Liver (tissue), 9 donors: Measurements from ENCODE around the gene CRADD. TPM values are rescaled to one million over a fixed set of nuclear protein-coding genes. Genes with fewer than 3 reads are reported as not detected.
A peak's percentile ranks its signal among the peaks of the same experiment; 100 is the strongest.

Experiments
- DNase-seq: peaks from one replicate; pipeline ENCODE4 v3.0.0-alpha.2; 2017; ENCODE audit warnings: low spot score
- H3K27ac ChIP-seq, 2 donors: one replicate each; pipeline ENCODE4 v1.7.0; 2013; ENCODE audit warnings: inconsistent platforms in 2 of 2, low read length in 2 of 2, control low read depth in 1 of 2, low read depth in 1 of 2, mild to moderate bottlenecking in 1 of 2
- H3K27me3 ChIP-seq, 4 donors: one replicate each; pipeline versions ENCODE4 v1.6.1 to v1.7.0; 2013; ENCODE audit warnings: low read length in 3 of 4, inconsistent platforms in 1 of 4, mild to moderate bottlenecking in 1 of 4, moderate library complexity in 1 of 4; ENCODE audit not compliant: control insufficient read depth in 4 of 4, insufficient read depth in 4 of 4
- H3K36me3 ChIP-seq, 4 donors: one replicate each; pipeline versions ENCODE4 v1.6.1 to v1.7.0; 2013; ENCODE audit warnings: low read length in 3 of 4, mild to moderate bottlenecking in 3 of 4, low read depth in 1 of 4, moderate library complexity in 1 of 4; ENCODE audit not compliant: control insufficient read depth in 4 of 4, insufficient read depth in 3 of 4
- H3K4me1 ChIP-seq, 4 donors: one replicate each; pipeline versions ENCODE4 v1.6.1 to v1.7.0; 2013; ENCODE audit warnings: low read length in 3 of 4, mild to moderate bottlenecking in 3 of 4, moderate library complexity in 1 of 4; ENCODE audit not compliant: control insufficient read depth in 4 of 4, insufficient read depth in 4 of 4
- H3K4me3 ChIP-seq, 3 donors: one replicate each; pipeline versions ENCODE4 v1.6.1 to v1.7.0; 2013; ENCODE audit warnings: low read length in 3 of 3, control low read depth in 1 of 3, low read depth in 1 of 3, mild to moderate bottlenecking in 1 of 3
- H3K9ac ChIP-seq, 2 donors: one replicate each; pipeline ENCODE4 v1.7.0; 2013; ENCODE audit warnings: low read length in 2 of 2, mild to moderate bottlenecking in 2 of 2, moderate library complexity in 2 of 2, control low read depth in 1 of 2, low read depth in 1 of 2
- H3K9me3 ChIP-seq, 4 donors: one replicate each; pipeline versions ENCODE4 v1.6.1 to v1.7.0; 2013; ENCODE audit warnings: low read length in 3 of 4; ENCODE audit not compliant: control insufficient read depth in 4 of 4
- CTCF ChIP-seq: fragments of 150-350 bp; IDR thresholded peaks from 2 replicates; pipeline ENCODE4 v1.5.1; 2017; ENCODE audit warnings: improper control_type of control experiment, low read depth, low read length; ENCODE audit not compliant: missing input control
- FOXA1 ChIP-seq: IDR thresholded peaks from 2 replicates; pipeline ENCODE4 v1.6.1; 2016; ENCODE audit warnings: antibody characterized with exemption
- FOXA2 ChIP-seq: IDR thresholded peaks from 2 replicates; pipeline ENCODE4 v1.6.1; 2016; ENCODE audit warnings: antibody characterized with exemption
- GABPA ChIP-seq, 2 donors: IDR thresholded peaks in 1 of 2; conservative IDR thresholded peaks in 1 of 2; 2 replicates each; pipeline ENCODE4 v1.6.1; 2016; ENCODE audit warnings: antibody characterized with exemption in 2 of 2, mild to moderate bottlenecking in 1 of 2, moderate library complexity in 1 of 2
- HNF4A ChIP-seq, 2 donors: conservative IDR thresholded peaks; 2 replicates each; pipeline ENCODE4 v1.6.1; 2016; ENCODE audit warnings: antibody characterized with exemption in 2 of 2, mild to moderate bottlenecking in 2 of 2
- HNF4G ChIP-seq: IDR thresholded peaks from 2 replicates; pipeline ENCODE4 v1.6.1; 2016; ENCODE audit warnings: antibody characterized with exemption
- JUND ChIP-seq, 2 donors: IDR thresholded peaks; 2 replicates each; pipeline ENCODE4 v1.6.1; 2016; ENCODE audit warnings: antibody characterized with exemption in 2 of 2
- MAX ChIP-seq: IDR thresholded peaks from 2 replicates; pipeline ENCODE4 v1.6.1; 2016; ENCODE audit warnings: antibody characterized with exemption
- NR2F2 ChIP-seq: IDR thresholded peaks from 2 replicates; pipeline ENCODE4 v1.6.1; 2016; ENCODE audit warnings: antibody characterized with exemption
- RAD21 ChIP-seq, 2 donors: IDR thresholded peaks; 2 replicates each; pipeline ENCODE4 v1.6.1; 2016; ENCODE audit warnings: antibody characterized with exemption in 2 of 2, mild to moderate bottlenecking in 2 of 2
- RXRA ChIP-seq, 2 donors: IDR thresholded peaks; 2 replicates each; pipeline ENCODE4 v1.6.1; 2017 to 2018; ENCODE audit warnings: antibody characterized with exemption in 2 of 2, mild to moderate bottlenecking in 1 of 2
- SP1 ChIP-seq: IDR thresholded peaks from 2 replicates; pipeline ENCODE4 v1.6.1; 2018; ENCODE audit warnings: antibody characterized with exemption, mild to moderate bottlenecking
- TAF1 ChIP-seq: conservative IDR thresholded peaks from 2 replicates; pipeline ENCODE4 v1.6.1; 2016; ENCODE audit warnings: antibody characterized with exemption, mild to moderate bottlenecking
- YY1 ChIP-seq: IDR thresholded peaks from 2 replicates; pipeline ENCODE4 v1.6.1; 2016; ENCODE audit warnings: antibody characterized with exemption, mild to moderate bottlenecking
- ZBTB33 ChIP-seq: IDR thresholded peaks from 2 replicates; pipeline ENCODE4 v1.6.1; 2016; ENCODE audit warnings: antibody characterized with exemption
- WGBS: extraction: QIAGEN DNeasy Blood & Tissue Kit; methylation state at CpG from one replicate; pipeline ENCODE4 v1.1.7; 2013; 5-methylcytosine and 5-hydroxymethylcytosine counted together
- polyA plus RNA-seq, 2 donors: library from polyadenylated mRNA; stranded (reverse) in 1 of 2; unstranded in 1 of 2; fragments of 200-250 nt in 1 of 2; fragments of >200 nt in 1 of 2; fragmentation: Nextera tagmentation in 1 of 2; extraction: Ambion mirVana in 1 of 2; gene quantifications; one replicate each; pipeline versions ENCODE4 v1.2.1 to v1.2.3, GENCODE V29; 2013 to 2015
- total RNA-seq, 2 donors: library from RNA; depleted of rRNA; stranded (reverse); fragments of >200 nt; gene quantifications; one replicate each; pipeline ENCODE4 v1.2.3, GENCODE V29; 2014
- TF ChIP-seq, protein P1 (sequence below): IDR thresholded peaks from 2 replicates; pipeline ENCODE4 v1.6.1; 2016; ENCODE audit warnings: antibody characterized with exemption, mild to moderate bottlenecking
- donor health status: healthy.
- donor health status: healthy.
- donor health status: healthy.
- donor health status: healthy.
- donor health status: healthy.

Gene CRADD
- total and polyA plus RNA-seq, 4 donors, result 19.4 to 48.9 (median 29.6) TPM

DNA sequence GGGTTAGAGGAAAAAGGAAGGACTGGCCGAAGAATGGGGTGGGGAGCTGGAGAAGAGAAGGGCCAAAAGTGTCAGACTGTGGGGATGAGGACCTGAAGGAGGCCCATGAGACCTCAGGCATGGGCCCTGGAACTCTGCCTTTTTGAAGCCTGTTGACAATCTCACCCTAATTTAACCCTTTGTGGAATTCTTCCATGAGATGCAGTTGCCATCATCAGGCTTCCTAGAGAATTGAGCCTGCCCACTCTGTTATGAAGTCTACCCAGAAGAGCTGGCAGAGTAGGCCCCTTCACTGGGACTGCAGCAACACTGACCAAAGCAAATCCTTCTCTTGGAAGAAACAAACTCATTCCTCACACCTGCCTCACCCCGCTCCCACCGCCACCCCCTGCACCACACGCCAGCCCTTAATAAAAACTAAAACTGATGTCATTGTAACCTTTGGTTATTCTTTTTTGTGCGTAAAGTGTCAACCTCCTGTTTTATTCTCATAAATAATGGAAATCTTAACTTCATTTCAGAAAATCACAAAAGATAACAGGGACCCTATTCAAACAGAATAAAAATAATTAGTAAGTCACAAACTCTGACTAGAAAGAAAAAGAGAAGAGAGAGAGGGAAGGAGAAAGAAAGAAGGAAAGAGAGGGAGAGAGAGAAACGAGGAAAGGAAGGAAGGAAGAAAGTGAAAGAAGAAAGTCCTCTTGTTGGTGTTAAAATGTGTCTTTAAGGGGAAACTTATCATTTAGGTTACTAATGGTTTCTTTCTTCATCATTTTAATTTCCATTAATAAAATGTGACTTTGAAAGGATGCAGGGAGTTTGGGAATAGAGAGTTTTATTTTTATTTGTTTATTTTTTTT is 61.3 kb downstream of the CRADD start:
- TF ChIP-seq FOXA2 (no peak), FOXA1 (no peak), JUND (IDR thresholded peaks at IDR 0.05) (no peak), TAF1 (no peak), HNF4A (conservative IDR thresholded peaks at IDR 0.05) (no peak), RXRA (IDR thresholded peaks at IDR 0.05) (no peak), SP1 (no peak), RAD21 (IDR thresholded peaks at IDR 0.05) (no peak), CTCF (no peak), NR2F2 (no peak), YY1 (no peak), GABPA (IDR thresholded peaks at IDR 0.05 in 1 of 2, conservative IDR thresholded peaks at IDR 0.05 in 1 of 2) (no peak), MAX (no peak), ZBTB33 (no peak), HNF4G (no peak)
- TF ChIP-seq, protein P1, sequence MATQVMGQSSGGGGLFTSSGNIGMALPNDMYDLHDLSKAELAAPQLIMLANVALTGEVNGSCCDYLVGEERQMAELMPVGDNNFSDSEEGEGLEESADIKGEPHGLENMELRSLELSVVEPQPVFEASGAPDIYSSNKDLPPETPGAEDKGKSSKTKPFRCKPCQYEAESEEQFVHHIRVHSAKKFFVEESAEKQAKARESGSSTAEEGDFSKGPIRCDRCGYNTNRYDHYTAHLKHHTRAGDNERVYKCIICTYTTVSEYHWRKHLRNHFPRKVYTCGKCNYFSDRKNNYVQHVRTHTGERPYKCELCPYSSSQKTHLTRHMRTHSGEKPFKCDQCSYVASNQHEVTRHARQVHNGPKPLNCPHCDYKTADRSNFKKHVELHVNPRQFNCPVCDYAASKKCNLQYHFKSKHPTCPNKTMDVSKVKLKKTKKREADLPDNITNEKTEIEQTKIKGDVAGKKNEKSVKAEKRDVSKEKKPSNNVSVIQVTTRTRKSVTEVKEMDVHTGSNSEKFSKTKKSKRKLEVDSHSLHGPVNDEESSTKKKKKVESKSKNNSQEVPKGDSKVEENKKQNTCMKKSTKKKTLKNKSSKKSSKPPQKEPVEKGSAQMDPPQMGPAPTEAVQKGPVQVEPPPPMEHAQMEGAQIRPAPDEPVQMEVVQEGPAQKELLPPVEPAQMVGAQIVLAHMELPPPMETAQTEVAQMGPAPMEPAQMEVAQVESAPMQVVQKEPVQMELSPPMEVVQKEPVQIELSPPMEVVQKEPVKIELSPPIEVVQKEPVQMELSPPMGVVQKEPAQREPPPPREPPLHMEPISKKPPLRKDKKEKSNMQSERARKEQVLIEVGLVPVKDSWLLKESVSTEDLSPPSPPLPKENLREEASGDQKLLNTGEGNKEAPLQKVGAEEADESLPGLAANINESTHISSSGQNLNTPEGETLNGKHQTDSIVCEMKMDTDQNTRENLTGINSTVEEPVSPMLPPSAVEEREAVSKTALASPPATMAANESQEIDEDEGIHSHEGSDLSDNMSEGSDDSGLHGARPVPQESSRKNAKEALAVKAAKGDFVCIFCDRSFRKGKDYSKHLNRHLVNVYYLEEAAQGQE, result no peak
- no peak overlapping the region for H3K9ac ChIP-seq
- peaks cover 0 to 21% (median 10%) of the 10 kb centered on the region in 4 donors for H3K4me1 ChIP-seq
- H3K27me3 ChIP-seq, result no peaks in the 10 kb centered on the region
- H3K36me3 ChIP-seq, result no peaks in the 10 kb centered on the region
- H3K9me3 ChIP-seq, result no peaks in the 10 kb centered on the region
- WGBS, result 83% methylated on average over 6 of the region's 6 CpGs
- H3K27ac ChIP-seq, result peak overlapping the region in 1 of 2 donors; percentile 62
- DNase-seq, result no peak
- H3K4me3 ChIP-seq, result no peak overlapping the region
